Thyroid gland (tissue), 4 donors: ENCODE results near the gene GRM4. TPM values are rescaled to one million over a fixed set of nuclear protein-coding genes. Genes with fewer than 3 reads are reported as not detected.

ENCODE experiments used
- DNase-seq, 2 donors: peaks; one replicate each; pipeline ENCODE4 v3.0.0-alpha.2; 2019
- H3K27ac ChIP-seq, 3 donors: fragments of 200-600 bp; sonication (generic); 1 replicate in 2 of 3; 2 replicates in 1 of 3; pipeline ENCODE4 v1.5.1; 2016 to 2019; ENCODE audit warnings: mild to moderate bottlenecking in 1 of 3, moderate library complexity in 1 of 3
- H3K27me3 ChIP-seq: fragments of 200-600 bp; sonication (generic); one replicate; pipeline ENCODE4 v1.5.1; 2019
- H3K36me3 ChIP-seq, 2 donors: fragments of 200-600 bp; sonication (generic); one replicate each; pipeline ENCODE4 v1.5.1; 2016 to 2019
- H3K4me1 ChIP-seq, 2 donors: fragments of 200-600 bp; sonication (generic); one replicate each; pipeline ENCODE4 v1.5.1; 2017 to 2019
- H3K4me3 ChIP-seq, 3 donors: fragments of 200-600 bp; sonication (generic); replicated peaks in 1 of 3; 1 replicate in 2 of 3; 2 replicates in 1 of 3; pipeline ENCODE4 v1.5.1; 2016; ENCODE audit warnings: mild to moderate bottlenecking in 1 of 3
- H3K9me3 ChIP-seq: fragments of 200-600 bp; sonication (generic); one replicate; pipeline ENCODE4 v1.5.1; 2017
- CTCF ChIP-seq, 6 experiments: fragments of 200-600 bp in 3 of 6; fragments of 450-650 bp in 3 of 6; sonication (generic) in 3 of 6; IDR thresholded peaks; one replicate each; pipeline ENCODE4 v1.5.1; 2016 to 2019; ENCODE audit warnings: antibody characterized with exemption in 6 of 6, mild to moderate bottlenecking in 2 of 6, inconsistent platforms in 1 of 6, moderate library complexity in 1 of 6
- POLR2A ChIP-seq, 2 donors: fragments of 450-650 bp; IDR thresholded peaks; one replicate each; pipeline ENCODE4 v1.6.1; 2017; ENCODE audit warnings: antibody characterized with exemption in 2 of 2, mild to moderate bottlenecking in 2 of 2, moderate library complexity in 1 of 2
- WGBS, 2 donors: methylation state at CpG; one replicate each; pipeline ENCODE4 v1.1.5; 2017; 5-methylcytosine and 5-hydroxymethylcytosine counted together
- intact Hi-C: fragments of 100-400 bp; cut with DNase I; formaldehyde crosslinking; loops from one replicate; pipeline ENCODE4 v1.15.1; 2023
- total RNA-seq, 4 donors: library from RNA; depleted of rRNA; stranded (reverse); fragments of >200 nt; gene quantifications; one replicate each; pipeline ENCODE4 v1.2.3, GENCODE V29; 2016

GRM4 gene
- total RNA-seq, 4 donors from 2014 or later: under 0.01 TPM; not detected in 3

- WGBS, 2 donors: 79 to 83% methylated on average over 15 of the region's 15 CpGs
- TF ChIP-seq POLR2A (IDR thresholded peaks at IDR 0.05) (no peak), CTCF (IDR thresholded peaks at IDR 0.05) (no peak)
- Histone ChIP-seq H3K4me1 (no peaks in the 10 kb centered on the region), H3K36me3 (no peaks in the 10 kb centered on the region), H3K27ac (no peak overlapping the region), H3K4me3 (no peak overlapping the region), H3K27me3 (no peaks in the 10 kb centered on the region), H3K9me3 (no peaks in the 10 kb centered on the region)
- DNase-seq: no peak
- intact Hi-C loops: no loop called here
These were observed 96.2 kb downstream of the GRM4 start for GRCh38 chr6:34049395-34050342.

- intact Hi-C loops: no loop called here
These were observed 97.7 kb downstream of the GRM4 start for GRCh38 chr6:34047913-34048867.

GRCh38 chr6:34046617-34047016 is 99.3 kb downstream of the GRM4 start:
- H3K4me1 ChIP-seq: no peaks in the 10 kb centered on the region
- no peaks in the 10 kb centered on the region for H3K27me3 ChIP-seq
- H3K36me3 ChIP-seq: no peaks in the 10 kb centered on the region
- no peaks in the 10 kb centered on the region for H3K9me3 ChIP-seq
- intact Hi-C loops: no loop called here
- WGBS, 2 donors: 70 to 72% methylated on average over 5 of the region's 5 CpGs
- TF ChIP-seq CTCF (IDR thresholded peaks at IDR 0.05) (no peak), POLR2A (IDR thresholded peaks at IDR 0.05) (no peak)
- no peak overlapping the region for H3K27ac ChIP-seq
- DNase-seq: no peak
- no peak overlapping the region for H3K4me3 ChIP-seq

More at GRCh38 chr6:34047913-34048867, 97.7 kb downstream of the GRM4 start:
- Histone ChIP-seq H3K4me1 (no peaks in the 10 kb centered on the region), H3K9me3 (no peaks in the 10 kb centered on the region), H3K4me3 (no peak overlapping the region), H3K27me3 (no peaks in the 10 kb centered on the region), H3K27ac (no peak overlapping the region), H3K36me3 (no peaks in the 10 kb centered on the region)
- DNase-seq: no peak
- TF ChIP-seq POLR2A (IDR thresholded peaks at IDR 0.05) (no peak), CTCF (IDR thresholded peaks at IDR 0.05) (no peak)
- 63 to 75% methylated on average over 8 to 10 of the region's 15 CpGs for WGBS, 2 donors

- Histone ChIP-seq H3K4me1 (no peaks in the 10 kb centered on the region), H3K36me3 (no peaks in the 10 kb centered on the region), H3K27ac (no peak overlapping the region), H3K9me3 (no peaks in the 10 kb centered on the region), H3K27me3 (no peaks in the 10 kb centered on the region), H3K4me3 (no peak overlapping the region)
- TF ChIP-seq POLR2A (IDR thresholded peaks at IDR 0.05) (no peak), CTCF (IDR thresholded peaks at IDR 0.05) (no peak)
- intact Hi-C loops: no loop called here
- 58 to 63% methylated on average over 8 of the region's 8 CpGs for WGBS, 2 donors
- no peak for DNase-seq
These were observed 100.1 kb downstream of the GRM4 start for GRCh38 chr6:34045771-34046170.
